Testis (tissue), 3 donors: Measurements from ENCODE around the gene CABP2. TPM values are rescaled to one million over a fixed set of nuclear protein-coding genes. Genes with fewer than 3 reads are reported as not detected.
"Not testable (repeated sequence)": the region's sequence is repeated elsewhere in the genome, so short reads cannot be mapped to it uniquely, and the experiment has no call there.

Source experiments
- DNase-seq: peaks from one replicate; pipeline ENCODE4 v3.0.0-alpha.2; 2019
- H3K27ac ChIP-seq, 2 donors: fragments of 200-600 bp; sonication (generic); one replicate each; pipeline ENCODE4 v1.5.1; 2019
- H3K27me3 ChIP-seq: fragments of 200-600 bp; sonication (generic); one replicate; pipeline ENCODE4 v1.5.1; 2019
- H3K36me3 ChIP-seq: fragments of 200-600 bp; sonication (generic); one replicate; pipeline ENCODE4 v1.5.1; 2017; ENCODE audit warnings: low read depth; ENCODE audit errors: missing control alignments
- H3K4me1 ChIP-seq: fragments of 200-600 bp; sonication (generic); one replicate; pipeline ENCODE4 v1.5.1; 2019
- H3K4me3 ChIP-seq, 2 donors: fragments of 200-600 bp; sonication (generic); one replicate each; pipeline ENCODE4 v1.5.1; 2017 to 2019
- H3K9me3 ChIP-seq: fragments of 200-600 bp; sonication (generic); one replicate; pipeline ENCODE4 v1.5.1; 2017
- CTCF ChIP-seq, 3 experiments: fragments of 450-650 bp in 2 of 3; fragments of 200-600 bp in 1 of 3; sonication (generic) in 1 of 3; IDR thresholded peaks; one replicate each; pipeline ENCODE4 v1.5.1; 2016 to 2019; ENCODE audit warnings: antibody characterized with exemption in 3 of 3, mild to moderate bottlenecking in 2 of 3, moderate library complexity in 1 of 3
- POLR2A ChIP-seq: fragments of 450-650 bp; IDR thresholded peaks from one replicate; pipeline ENCODE4 v1.6.1; 2017; ENCODE audit warnings: antibody characterized with exemption, mild to moderate bottlenecking, moderate library complexity
- whole genome bisulfite sequencing, 2 donors: methylation state at CpG; one replicate each; pipeline ENCODE4 v1.1.5; 2018; 5-methylcytosine and 5-hydroxymethylcytosine counted together
- intact Hi-C: fragments of 100-400 bp; cut with DNase I; formaldehyde crosslinking; loops from one replicate; pipeline ENCODE4 v1.15.1; 2023; ENCODE audit warnings: low total_unique reads
- polyA plus RNA-seq: library from polyadenylated mRNA; stranded (reverse); fragments of 350-450 nt; fragmentation: Illumina TruSeq; extraction: RNeasy Lipid Tissue Mini Kit (QIAGEN cat#74804); gene quantifications from one replicate; pipeline ENCODE4 v1.2.3, GENCODE V29; 2014; ENCODE audit warnings: low read depth, low replicate concordance; ENCODE audit not compliant: insufficient read depth
- total RNA-seq, 2 donors: library from RNA; depleted of rRNA; stranded (reverse); fragments of >200 nt; gene quantifications; one replicate each; pipeline ENCODE4 v1.2.3, GENCODE V29; 2016

Gene CABP2
- total and polyA plus RNA-seq, 3 donors from 2014 or later: not detected

GRCh38 chr11:67489203-67489884 lies 33.9 kb downstream of the CABP2 start:
- H3K4me3 ChIP-seq: no peak overlapping the region
- no peak for DNase-seq
- TF ChIP-seq POLR2A: no peak
- no peak for TF ChIP-seq CTCF (IDR thresholded peaks at IDR 0.05)
- intact Hi-C loops: loop anchor here (10.0 kb wide), 1 partner anchor 85 kb away; the partner anchor contains the start of genes PPP1CA and TBC1D10C
- no peaks in the 10 kb centered on the region for H3K4me1 ChIP-seq
- no peaks in the 10 kb centered on the region for H3K36me3 ChIP-seq
- H3K27ac ChIP-seq: no peak overlapping the region
- 81 to 90% methylated on average over 11 to 25 of the region's 25 CpGs for WGBS, 2 donors
- no peaks in the 10 kb centered on the region for H3K27me3 ChIP-seq
- no peaks in the 10 kb centered on the region for H3K9me3 ChIP-seq

GRCh38 chr11:67486481-67487195 lies 36.6 kb downstream of the CABP2 start:
- H3K27ac ChIP-seq: no peak overlapping the region
- no peaks in the 10 kb centered on the region for H3K9me3 ChIP-seq
- DNase-seq: no peak
- TF ChIP-seq POLR2A: no peak
- no peak for TF ChIP-seq CTCF (IDR thresholded peaks at IDR 0.05)
- no peaks in the 10 kb centered on the region for H3K36me3 ChIP-seq
- H3K4me3 ChIP-seq: no peak overlapping the region
- 87% methylated on average over 13 to 20 of the region's 20 CpGs for WGBS, 2 donors
- H3K4me1 ChIP-seq: peaks cover 9% of the 10 kb centered on the region
- no peaks in the 10 kb centered on the region for H3K27me3 ChIP-seq
- intact Hi-C loops: loop anchor here (10.0 kb wide), 1 partner anchor 82 kb away; the partner anchor contains the start of genes PPP1CA and TBC1D10C

- not testable (repeated sequence) for DNase-seq, H3K4me3 ChIP-seq, H3K4me1 ChIP-seq, H3K27ac ChIP-seq, H3K27me3 ChIP-seq, H3K9me3 ChIP-seq, H3K36me3 ChIP-seq
- intact Hi-C loops: loop anchor here (10.0 kb wide), 1 partner anchor 81 kb away; the partner anchor contains the start of genes PPP1CA and TBC1D10C
- WGBS, 2 donors: 89 to 96% methylated on average over 7 of the region's 7 CpGs
Observed at GRCh38 chr11:67485873-67486361, 37.3 kb downstream of the CABP2 start.

- Histone ChIP-seq H3K27me3 (no peaks in the 10 kb centered on the region), H3K4me1 (peaks cover 9% of the 10 kb centered on the region), H3K4me3 (no peak overlapping the region), H3K9me3 (no peaks in the 10 kb centered on the region), H3K27ac (no peak overlapping the region), H3K36me3 (no peaks in the 10 kb centered on the region)
- DNase-seq: no peak
- no peak for TF ChIP-seq POLR2A
- intact Hi-C loops: loop anchor here (10.0 kb wide), 1 partner anchor 80 kb away; the partner anchor contains the start of genes PPP1CA and TBC1D10C
- WGBS, 2 donors: 66% methylated on average over 11 of the region's 11 CpGs
Observed at GRCh38 chr11:67484847-67485311, 38.4 kb downstream of the CABP2 start.

- intact Hi-C loops: loop anchor here (10.0 kb wide), 1 partner anchor 79 kb away; the partner anchor contains the start of genes PPP1CA and TBC1D10C
- Histone ChIP-seq H3K4me1 (peaks cover 9% of the 10 kb centered on the region), H3K36me3 (no peaks in the 10 kb centered on the region), H3K27ac (peak overlapping the region in 1 of 2 donors; percentile 82), H3K9me3 (no peaks in the 10 kb centered on the region), H3K4me3 (peak overlapping the region; percentile 49 to 57), H3K27me3 (no peaks in the 10 kb centered on the region)
- TF ChIP-seq CTCF (IDR thresholded peaks at IDR 0.05): no peak
- TF ChIP-seq POLR2A: no peak
- WGBS, 2 donors: 52 to 65% methylated on average over 16 of the region's 16 CpGs
- no peak for DNase-seq
Observed at GRCh38 chr11:67483831-67484665, 39.2 kb downstream of the CABP2 start.
